Measurements from ENCODE around the gene TMEM128.

- TF ChIP-seq POLR2AphosphoS5 (IDR thresholded peaks at IDR 0.05; ENCODE audit: low read depth, low read length), result no peak
- no peak for TF ChIP-seq ZBTB33 (IDR thresholded peaks at IDR 0.05; ENCODE audit: borderline replicate concordance, low read depth)
- no peak for TF ChIP-seq CTCF (IDR thresholded peaks at IDR 0.05)
- no peak for TF ChIP-seq RFX5 (IDR thresholded peaks at IDR 0.05; ENCODE audit: low read length)
- no peak for TF ChIP-seq GABPA (IDR thresholded peaks at IDR 0.05; ENCODE audit: low read depth)
- no peak for TF ChIP-seq EZH2phosphoT487 (IDR thresholded peaks at IDR 0.05; ENCODE audit: borderline replicate concordance, low read depth)
- no peak for TF ChIP-seq FOSL2 (IDR thresholded peaks at IDR 0.05; ENCODE audit: borderline replicate concordance, low read depth)
- no peak for TF ChIP-seq RXRA (IDR thresholded peaks at IDR 0.05; ENCODE audit: borderline replicate concordance, low read depth)
- TF ChIP-seq YY1 (IDR thresholded peaks at IDR 0.05; ENCODE audit: low read depth), result no peak
- no peak for TF ChIP-seq TEAD4 (IDR thresholded peaks at IDR 0.05; ENCODE audit: borderline replicate concordance, insufficient read depth)
- no peak for TF ChIP-seq REST (IDR thresholded peaks at IDR 0.05; ENCODE audit: low read depth, low read length)
- TF ChIP-seq USF1 (IDR thresholded peaks at IDR 0.05; ENCODE audit: borderline replicate concordance, low read depth), result no peak
- no peak for TF ChIP-seq RCOR1 (IDR thresholded peaks at IDR 0.05; ENCODE audit: low read length)
Observed at GRCh38 chr4:4228356-4228668, 19.7 kb downstream of the TMEM128 start.

Measured in SK-N-SH (cell line).